Measurements from ENCODE around the gene NINJ2.

GRCh38 chr12:558580-558979, 104.7 kb downstream of the NINJ2 start:
- TF ChIP-seq CTCF (conservative IDR thresholded peaks at IDR 0.05; ENCODE audit: low read length) (no peak), EZH2phosphoT487 (IDR thresholded peaks at IDR 0.05; ENCODE audit: borderline replicate concordance) (no peak)
